Kidney epithelial cell (primary cell): ENCODE results near the gene PSTPIP1. TPM values are rescaled to one million over a fixed set of nuclear protein-coding genes. Genes with fewer than 3 reads are reported as not detected.

Experiments used
- DNase-seq: peaks from one replicate; pipeline ENCODE4 v3.0.0-alpha.2; 2010; ENCODE audit warnings: low read depth
- H3K27me3 ChIP-seq: 2 replicates; pipeline ENCODE4 v1.6.0; 2011; ENCODE audit warnings: low read length; ENCODE audit not compliant: control insufficient read depth, insufficient read depth
- H3K36me3 ChIP-seq: 2 replicates; pipeline ENCODE4 v1.5.1; 2011; ENCODE audit warnings: low read length; ENCODE audit not compliant: control insufficient read depth, insufficient read depth
- H3K4me3 ChIP-seq: 2 replicates; pipeline ENCODE4 v1.5.1; 2011; ENCODE audit warnings: low read depth, mild to moderate bottlenecking, control low read depth, low read length
- CTCF ChIP-seq: IDR thresholded peaks from 2 replicates; pipeline ENCODE4 v1.5.1; 2011; ENCODE audit warnings: mild to moderate bottlenecking, moderate library complexity, low read length, control low read depth, inconsistent platforms; ENCODE audit not compliant: insufficient read depth, poor library complexity, severe bottlenecking
- total RNA-seq: library from RNA; depleted of rRNA; stranded (reverse); fragments of >200 nt; gene quantifications from 2 replicates; pipeline ENCODE4 v1.2.3, GENCODE V29; 2015

PSTPIP1 gene
- total RNA-seq, 1 donor from 2014 or later: not detected

GRCh38 chr15:77021803-77022381, 27.0 kb downstream of the PSTPIP1 start:
- no peak for TF ChIP-seq CTCF
- Histone ChIP-seq H3K4me3 (no peak overlapping the region), H3K36me3 (no peaks in the 10 kb centered on the region), H3K27me3 (peaks cover 7% of the 10 kb centered on the region)
- no peak for DNase-seq

- no peak for DNase-seq
- H3K4me3 ChIP-seq: no peak overlapping the region
- no peaks in the 10 kb centered on the region for H3K36me3 ChIP-seq
- H3K27me3 ChIP-seq: peaks cover 6% of the 10 kb centered on the region
- TF ChIP-seq CTCF: no peak
Measured at GRCh38 chr15:77022646-77023575, 28.0 kb downstream of the PSTPIP1 start.

GRCh38 chr15:77023576-77024272, 28.8 kb downstream of the PSTPIP1 start:
- no peak for TF ChIP-seq CTCF
- Histone ChIP-seq H3K27me3 (peaks cover 8% of the 10 kb centered on the region), H3K4me3 (no peak overlapping the region), H3K36me3 (no peaks in the 10 kb centered on the region)
- no peak for DNase-seq

GRCh38 chr15:77024273-77025082, 29.6 kb downstream of the PSTPIP1 start:
- no peaks in the 10 kb centered on the region for H3K36me3 ChIP-seq
- no peak overlapping the region for H3K4me3 ChIP-seq
- peaks cover 8% of the 10 kb centered on the region for H3K27me3 ChIP-seq
- DNase-seq: no peak
- peak; percentile 94 for TF ChIP-seq CTCF

GRCh38 chr15:77025083-77025901, 30.4 kb downstream of the PSTPIP1 start:
- Histone ChIP-seq H3K27me3 (peaks cover 8% of the 10 kb centered on the region), H3K36me3 (no peaks in the 10 kb centered on the region), H3K4me3 (no peak overlapping the region)
- no peak for DNase-seq
- no peak for TF ChIP-seq CTCF
